Spleen (tissue), 11 donors: ENCODE data around the gene GBX1. TPM values are rescaled to one million over a fixed set of nuclear protein-coding genes. Genes with fewer than 3 reads are reported as not detected.

Experiments used
- DNase-seq: peaks from one replicate; pipeline ENCODE4 v3.0.0-alpha.2; 2020
- H3K27ac ChIP-seq, 8 donors: fragments of 200-600 bp; sonication (generic) in 7 of 8; 1 replicate in 4 of 8; 2 replicates in 4 of 8; pipeline versions ENCODE4 v1.5.0 to v1.8.0; 2016 to 2021; ENCODE audit warnings: inconsistent platforms in 4 of 8, mild to moderate bottlenecking in 4 of 8, moderate library complexity in 1 of 8
- H3K27me3 ChIP-seq, 7 donors: fragments of 200-600 bp; sonication (generic) in 6 of 7; replicated peaks in 1 of 7; 1 replicate in 4 of 7; 2 replicates in 3 of 7; pipeline versions ENCODE4 v1.5.0 to v1.8.0; 2016 to 2021; ENCODE audit warnings: inconsistent platforms in 3 of 7, mild to moderate bottlenecking in 1 of 7
- H3K36me3 ChIP-seq, 6 donors: fragments of 200-600 bp; sonication (generic) in 5 of 6; 1 replicate in 4 of 6; 2 replicates in 2 of 6; pipeline versions ENCODE4 v1.5.0 to v1.8.0; 2016 to 2021; ENCODE audit warnings: inconsistent platforms in 2 of 6
- H3K4me1 ChIP-seq, 6 donors: fragments of 200-600 bp; sonication (generic) in 5 of 6; 1 replicate in 3 of 6; 2 replicates in 3 of 6; pipeline versions ENCODE4 v1.5.0 to v1.8.0; 2016 to 2021; ENCODE audit warnings: inconsistent platforms in 3 of 6
- H3K4me3 ChIP-seq, 8 donors: fragments of 200-600 bp; sonication (generic) in 7 of 8; 1 replicate in 4 of 8; 2 replicates in 4 of 8; pipeline versions ENCODE4 v1.5.0 to v1.8.0; 2016 to 2021; ENCODE audit warnings: inconsistent platforms in 4 of 8, mild to moderate bottlenecking in 4 of 8, moderate library complexity in 2 of 8
- H3K9me3 ChIP-seq, 8 donors: fragments of 200-600 bp; sonication (generic) in 7 of 8; 1 replicate in 4 of 8; 2 replicates in 4 of 8; pipeline versions ENCODE4 v1.5.0 to v1.8.0; 2016 to 2021; ENCODE audit warnings: inconsistent platforms in 4 of 8
- CTCF ChIP-seq, 11 experiments: fragments of 200-600 bp in 7 of 11; fragments of 450-650 bp in 4 of 11; sonication (generic) in 4 of 11; IDR thresholded peaks in 8 of 11; conservative IDR thresholded peaks in 3 of 11; 1 replicate in 7 of 11; 2 replicates in 4 of 11; pipeline versions ENCODE4 v1.4.0 to v1.8.0; 2016 to 2021; ENCODE audit warnings: antibody characterized with exemption in 11 of 11, inconsistent platforms in 4 of 11, mild to moderate bottlenecking in 1 of 11
- POLR2A ChIP-seq, 3 donors: fragments of 450-650 bp; IDR thresholded peaks; one replicate each; pipeline ENCODE4 v1.5.1; 2017; ENCODE audit warnings: antibody characterized with exemption in 3 of 3, mild to moderate bottlenecking in 1 of 3
- POLR2AphosphoS5 ChIP-seq, 3 donors: sonication (generic); formaldehyde crosslinking; IDR thresholded peaks; one replicate each; pipeline ENCODE4 v1.5.1; 2017; ENCODE audit warnings: antibody characterized with exemption in 3 of 3
- WGBS, 5 donors: extraction: QIAGEN DNeasy Blood & Tissue Kit in 3 of 5; methylation state at CpG; one replicate each; pipeline versions ENCODE4 v1.1.5 to v1.1.7; 2013 to 2018; 5-methylcytosine and 5-hydroxymethylcytosine counted together
- intact Hi-C: fragments of 100-400 bp; cut with DNase I; formaldehyde crosslinking; loops from one replicate; pipeline ENCODE4 v1.15.0; 2023; ENCODE audit warnings: low total_unique reads
- polyA plus RNA-seq, 3 donors: library from polyadenylated mRNA; stranded (reverse); fragments of 200-250 nt; gene quantifications; one replicate each; pipeline ENCODE4 v1.2.1, GENCODE V29; 2013
- total RNA-seq, 7 donors: library from RNA; depleted of rRNA in 3 of 7; stranded (reverse); fragments of >200 nt in 3 of 7; fragmentation: NEBNext Ultra II Directional in 4 of 7; extraction: Animal tissue kit (Norgen Biotek cat#: 25700) in 4 of 7; gene quantifications; one replicate each; pipeline versions ENCODE4 v1.1.0 to v1.2.1, GENCODE V29; 2016 to 2021
- donor health status: healthy with polysubstance abuse.
- donor health status: DM: no; HTN: no; CAD: no; lungs with moderate emphysema.
- donor health status: DM: no; HTN: no; CAD: no.
- donor health status: Bipolar disorder and iron deficiency.
- donor health status: healthy.
- donor health status: DM: no; HTN: no; CAD: no.
- donor health status: DM: yes; HTN: yes; CAD: no.

Gene GBX1
- total and polyA plus RNA-seq, 10 donors, result not detected

- peak; percentile 59 for DNase-seq
- 91 to 93% (median 92%) methylated on average over 9 to 11 of the region's 11 CpGs for WGBS, 5 donors
- Histone ChIP-seq H3K9me3 (no peaks in the 10 kb centered on the region), H3K36me3 (peaks cover 0 to 100% (median 46%) of the 10 kb centered on the region in 6 donors), H3K27ac (no peak overlapping the region), H3K4me1 (peaks cover 0 to 11% (median 2%) of the 10 kb centered on the region in 6 donors), H3K27me3 (no peaks in the 10 kb centered on the region), H3K4me3 (no peak overlapping the region)
- no peak for TF ChIP-seq CTCF (IDR thresholded peaks at IDR 0.05 in 8 of 11, conservative IDR thresholded peaks at IDR 0.05 in 3 of 11)
- TF ChIP-seq POLR2A (IDR thresholded peaks at IDR 0.05), result no peak
- no peak for TF ChIP-seq POLR2AphosphoS5 (IDR thresholded peaks at IDR 0.05)
- intact Hi-C loops, result no loop called here
Measured at GRCh38 chr7:151137791-151138152, 29.7 kb downstream of the GBX1 start.

- no peaks in the 10 kb centered on the region for H3K27me3 ChIP-seq
- no peak overlapping the region for H3K27ac ChIP-seq
- no peak for TF ChIP-seq POLR2AphosphoS5 (IDR thresholded peaks at IDR 0.05)
- TF ChIP-seq CTCF (IDR thresholded peaks at IDR 0.05 in 8 of 11, conservative IDR thresholded peaks at IDR 0.05 in 3 of 11), result no peak
- TF ChIP-seq POLR2A (IDR thresholded peaks at IDR 0.05), result no peak
- peaks cover 0 to 11% (median 2%) of the 10 kb centered on the region in 6 donors for H3K4me1 ChIP-seq
- H3K36me3 ChIP-seq, result peaks cover 0 to 100% (median 48%) of the 10 kb centered on the region in 6 donors
- intact Hi-C loops, result no loop called here
- 85 to 93% (median 88%) methylated on average over 20 to 22 of the region's 22 CpGs for WGBS, 5 donors
- H3K9me3 ChIP-seq, result no peaks in the 10 kb centered on the region
- DNase-seq, result peak; percentile 74
- no peak overlapping the region for H3K4me3 ChIP-seq
Measured at GRCh38 chr7:151137076-151137675, 30.3 kb downstream of the GBX1 start.

GRCh38 chr7:151135866-151136843, 31.3 kb downstream of the GBX1 start:
- H3K27ac ChIP-seq, result no peak overlapping the region
- intact Hi-C loops, result no loop called here
- peak; percentile 72 for DNase-seq
- peaks cover 0 to 100% (median 43%) of the 10 kb centered on the region in 6 donors for H3K36me3 ChIP-seq
- peaks cover 0 to 11% (median 2%) of the 10 kb centered on the region in 6 donors for H3K4me1 ChIP-seq
- TF ChIP-seq POLR2AphosphoS5 (IDR thresholded peaks at IDR 0.05) (peak in 2 of 3 donors; percentile 9 to 32), CTCF (IDR thresholded peaks at IDR 0.05 in 8 of 11, conservative IDR thresholded peaks at IDR 0.05 in 3 of 11) (no peak), POLR2A (IDR thresholded peaks at IDR 0.05) (no peak)
- H3K27me3 ChIP-seq, result no peaks in the 10 kb centered on the region
- 84 to 91% (median 89%) methylated on average over 29 to 33 of the region's 33 CpGs for WGBS, 5 donors
- no peak overlapping the region for H3K4me3 ChIP-seq
- no peaks in the 10 kb centered on the region for H3K9me3 ChIP-seq

GRCh38 chr7:151135525-151135845, 32.0 kb downstream of the GBX1 start:
- DNase-seq, result peak; percentile 41
- no peaks in the 10 kb centered on the region for H3K9me3 ChIP-seq
- WGBS, 5 donors, result 80 to 98% (median 91%) methylated on average over 5 of the region's 5 CpGs
- H3K4me1 ChIP-seq, result peaks cover 0 to 11% (median 2%) of the 10 kb centered on the region in 6 donors
- H3K27me3 ChIP-seq, result no peaks in the 10 kb centered on the region
- no peak overlapping the region for H3K4me3 ChIP-seq
- TF ChIP-seq CTCF (IDR thresholded peaks at IDR 0.05 in 8 of 11, conservative IDR thresholded peaks at IDR 0.05 in 3 of 11) (no peak), POLR2A (IDR thresholded peaks at IDR 0.05) (no peak), POLR2AphosphoS5 (IDR thresholded peaks at IDR 0.05) (no peak)
- intact Hi-C loops, result no loop called here
- no peak overlapping the region for H3K27ac ChIP-seq
- peaks cover 0 to 100% (median 48%) of the 10 kb centered on the region in 6 donors for H3K36me3 ChIP-seq
